ENCODE results near the gene STARD13. TPM values are rescaled to one million over a fixed set of nuclear protein-coding genes. Genes with fewer than 3 reads are reported as not detected.

Gene STARD13
- total RNA-seq, 1 donor from 2014 or later = 37.6 TPM

GRCh38 chr13:33100886-33101285 is 184.7 kb downstream of the STARD13 start:
- Mint-ChIP-seq H3K27me3 (ENCODE audit: low read depth) (no peaks in the 10 kb centered on the region), H3K36me3 (ENCODE audit: low read depth) (peaks cover 18% of the 10 kb centered on the region), H3K9me3 (ENCODE audit: low read depth) (peaks cover 25% of the 10 kb centered on the region), H3K4me1 (ENCODE audit: low read depth) (no peaks in the 10 kb centered on the region), H3K27ac (ENCODE audit: unreplicated experiment) (no peak overlapping the region), H3K4me3 (ENCODE audit: unreplicated experiment) (no peak overlapping the region)
- TF ChIP-seq, protein P1, sequence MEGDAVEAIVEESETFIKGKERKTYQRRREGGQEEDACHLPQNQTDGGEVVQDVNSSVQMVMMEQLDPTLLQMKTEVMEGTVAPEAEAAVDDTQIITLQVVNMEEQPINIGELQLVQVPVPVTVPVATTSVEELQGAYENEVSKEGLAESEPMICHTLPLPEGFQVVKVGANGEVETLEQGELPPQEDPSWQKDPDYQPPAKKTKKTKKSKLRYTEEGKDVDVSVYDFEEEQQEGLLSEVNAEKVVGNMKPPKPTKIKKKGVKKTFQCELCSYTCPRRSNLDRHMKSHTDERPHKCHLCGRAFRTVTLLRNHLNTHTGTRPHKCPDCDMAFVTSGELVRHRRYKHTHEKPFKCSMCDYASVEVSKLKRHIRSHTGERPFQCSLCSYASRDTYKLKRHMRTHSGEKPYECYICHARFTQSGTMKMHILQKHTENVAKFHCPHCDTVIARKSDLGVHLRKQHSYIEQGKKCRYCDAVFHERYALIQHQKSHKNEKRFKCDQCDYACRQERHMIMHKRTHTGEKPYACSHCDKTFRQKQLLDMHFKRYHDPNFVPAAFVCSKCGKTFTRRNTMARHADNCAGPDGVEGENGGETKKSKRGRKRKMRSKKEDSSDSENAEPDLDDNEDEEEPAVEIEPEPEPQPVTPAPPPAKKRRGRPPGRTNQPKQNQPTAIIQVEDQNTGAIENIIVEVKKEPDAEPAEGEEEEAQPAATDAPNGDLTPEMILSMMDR (IDR thresholded peaks at IDR 0.05) = no peak
- DNase-seq (ENCODE audit: low spot score) = no peak

DNA sequence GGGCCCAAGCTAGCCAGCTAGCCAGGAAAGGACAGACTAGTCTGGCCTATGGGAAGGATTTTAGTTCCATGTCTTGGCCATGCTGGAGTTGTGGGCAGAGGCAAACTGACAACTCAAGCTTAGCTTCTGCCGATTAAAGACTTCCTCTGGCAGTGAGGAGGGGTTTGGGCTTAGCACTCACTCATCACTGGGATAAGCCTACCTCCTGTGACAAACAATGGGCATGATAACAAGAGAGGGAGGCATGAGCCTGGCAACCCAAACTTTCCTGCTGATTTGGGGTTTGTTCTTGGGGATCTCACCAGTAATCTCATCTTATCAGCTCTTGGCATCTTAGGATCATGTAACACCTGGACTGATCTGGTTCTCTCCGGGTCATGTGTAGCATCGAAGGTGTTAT is 185.7 kb downstream of the STARD13 start:
- TF ChIP-seq, protein P1 (IDR thresholded peaks at IDR 0.05) = no peak
- Mint-ChIP-seq H3K36me3 (ENCODE audit: low read depth) (peaks cover 11% of the 10 kb centered on the region), H3K4me3 (ENCODE audit: unreplicated experiment) (no peak overlapping the region), H3K9me3 (ENCODE audit: low read depth) (peaks cover 25% of the 10 kb centered on the region), H3K4me1 (ENCODE audit: low read depth) (no peaks in the 10 kb centered on the region), H3K27ac (ENCODE audit: unreplicated experiment) (no peak overlapping the region), H3K27me3 (ENCODE audit: low read depth) (no peaks in the 10 kb centered on the region)
- no peak for DNase-seq (ENCODE audit: low spot score)

DNA sequence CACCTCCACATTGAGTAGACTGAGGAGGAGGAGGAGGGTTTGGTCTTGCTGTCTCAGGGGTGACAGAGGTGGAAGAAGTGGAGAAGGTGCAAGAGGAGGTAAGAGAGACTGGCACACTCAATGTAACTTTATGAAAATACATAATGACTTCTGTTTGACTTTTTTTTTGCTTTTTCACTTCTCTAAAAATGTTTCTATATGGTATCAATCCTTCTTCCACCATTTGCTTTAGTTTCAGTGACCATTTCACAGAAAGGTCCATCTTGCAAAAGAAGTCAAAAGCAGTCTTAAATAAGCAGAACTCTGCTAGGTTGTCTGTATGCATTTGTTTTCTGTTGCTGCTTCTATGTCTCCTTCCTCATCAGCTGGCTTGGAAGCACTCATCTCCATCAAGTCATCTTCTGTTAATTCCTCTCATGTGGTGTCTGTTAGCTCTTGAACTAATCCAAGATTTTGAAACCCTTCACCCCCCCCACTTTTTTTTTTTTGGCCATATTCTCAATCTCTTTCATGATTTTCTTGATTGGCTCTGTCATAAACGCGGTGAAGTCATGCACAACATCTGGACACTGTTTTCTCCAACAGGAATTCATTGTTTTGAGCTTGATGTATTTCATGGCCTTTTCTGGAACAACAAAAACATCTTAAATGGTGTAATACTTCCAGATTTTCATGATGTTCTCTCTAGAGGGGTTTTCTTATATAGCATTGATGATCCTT is 188.5 kb downstream of the STARD13 start:
- no peaks in the 10 kb centered on the region for H3K27me3 Mint-ChIP-seq (ENCODE audit: low read depth)
- H3K36me3 Mint-ChIP-seq (ENCODE audit: low read depth) = peaks cover 5% of the 10 kb centered on the region
- no peak for DNase-seq (ENCODE audit: low spot score)
- H3K4me3 Mint-ChIP-seq (ENCODE audit: unreplicated experiment) = no peak overlapping the region
- no peaks in the 10 kb centered on the region for H3K4me1 Mint-ChIP-seq (ENCODE audit: low read depth)
- no peak overlapping the region for H3K27ac Mint-ChIP-seq (ENCODE audit: unreplicated experiment)
- H3K9me3 Mint-ChIP-seq (ENCODE audit: low read depth) = peaks cover 29% of the 10 kb centered on the region
- TF ChIP-seq, protein P1 (IDR thresholded peaks at IDR 0.05) = no peak

GRCh38 chr13:33092073-33092987 is 193.2 kb downstream of the STARD13 start:
- Mint-ChIP-seq H3K9me3 (ENCODE audit: low read depth) (peaks cover 7% of the 10 kb centered on the region), H3K36me3 (ENCODE audit: low read depth) (no peaks in the 10 kb centered on the region), H3K4me3 (ENCODE audit: unreplicated experiment) (no peak overlapping the region), H3K27me3 (ENCODE audit: low read depth) (no peaks in the 10 kb centered on the region), H3K4me1 (ENCODE audit: low read depth) (peaks cover 13% of the 10 kb centered on the region), H3K27ac (ENCODE audit: unreplicated experiment) (no peak overlapping the region)
- TF ChIP-seq, protein P1 (IDR thresholded peaks at IDR 0.05) = no peak
- DNase-seq (ENCODE audit: low spot score) = no peak

DNA sequence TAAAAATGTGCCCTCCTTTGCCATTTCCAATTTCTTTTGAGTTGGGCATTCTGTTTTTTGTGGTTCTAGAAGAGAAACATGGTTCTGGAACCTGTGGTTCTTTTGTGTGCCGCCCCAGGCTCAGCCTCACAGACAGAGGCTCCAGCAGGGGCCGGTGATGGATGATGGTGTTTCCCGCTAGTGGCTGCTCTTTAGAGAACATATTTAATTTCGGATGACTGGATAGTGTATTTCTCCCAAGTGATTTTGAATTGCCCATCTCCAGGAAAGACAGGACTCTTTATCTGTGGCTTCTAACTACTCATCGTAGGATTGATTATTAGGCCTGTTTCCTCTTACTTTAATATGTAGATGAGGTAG is 194.2 kb downstream of the STARD13 start:
- H3K9me3 Mint-ChIP-seq (ENCODE audit: low read depth) = peaks cover 4% of the 10 kb centered on the region
- no peak overlapping the region for H3K4me3 Mint-ChIP-seq (ENCODE audit: unreplicated experiment)
- no peaks in the 10 kb centered on the region for H3K27me3 Mint-ChIP-seq (ENCODE audit: low read depth)
- peaks cover 22% of the 10 kb centered on the region for H3K4me1 Mint-ChIP-seq (ENCODE audit: low read depth)
- H3K36me3 Mint-ChIP-seq (ENCODE audit: low read depth) = no peaks in the 10 kb centered on the region
- H3K27ac Mint-ChIP-seq (ENCODE audit: unreplicated experiment) = no peak overlapping the region
- TF ChIP-seq, protein P1 (IDR thresholded peaks at IDR 0.05) = no peak
- DNase-seq (ENCODE audit: low spot score) = no peak

Measured in chondrocyte (in vitro differentiated cells).